Natural killer cell (primary cell): ENCODE data around the gene OPRD1. TPM values are rescaled to one million over a fixed set of nuclear protein-coding genes. Genes with fewer than 3 reads are reported as not detected.

Source experiments
- ATAC-seq, 3 donors: fragments of 150-1000 bp in 2 of 3; fragments of 200-7000 bp in 1 of 3; cut with Tn5 transposase; 1 replicate in 1 of 3; 2 replicates in 2 of 3; pipeline ENCODE4 v1.10.0; 2021; ENCODE audit warnings: mild to moderate bottlenecking in 2 of 3, moderate library complexity in 2 of 3
- DNase-seq, 2 donors: peaks; one replicate each; pipeline versions ENCODE4 v3.0.0 to v3.0.0-alpha.2; 2013 to 2021; ENCODE audit warnings: mixed read lengths in 1 of 2
- H3K27ac ChIP-seq: one replicate; pipeline ENCODE4 v1.5.1; 2013; ENCODE audit warnings: mild to moderate bottlenecking, low read length
- H3K27me3 ChIP-seq: one replicate; pipeline ENCODE4 v1.6.1; 2013; ENCODE audit warnings: low read length; ENCODE audit not compliant: control insufficient read depth, insufficient read depth
- H3K36me3 ChIP-seq: one replicate; pipeline ENCODE4 v1.6.1; 2013; ENCODE audit warnings: low read length; ENCODE audit not compliant: control insufficient read depth, insufficient read depth
- H3K4me1 ChIP-seq: one replicate; pipeline ENCODE4 v1.6.1; 2013; ENCODE audit warnings: low read length; ENCODE audit not compliant: control insufficient read depth, insufficient read depth
- H3K4me3 ChIP-seq: one replicate; pipeline ENCODE4 v1.5.1; 2013; ENCODE audit warnings: low read length
- H3K9me3 ChIP-seq: one replicate; pipeline ENCODE4 v1.6.1; 2013; ENCODE audit warnings: low read length; ENCODE audit not compliant: control insufficient read depth, insufficient read depth
- H3K27ac Mint-ChIP-seq, 2 donors: one replicate each; pipeline ENCODE4 v1.8.0; 2022; ENCODE audit warnings: mild to moderate bottlenecking in 2 of 2, mixed read lengths in 2 of 2, moderate library complexity in 1 of 2
- H3K27me3 Mint-ChIP-seq, 2 donors: one replicate each; pipeline ENCODE4 v1.8.0; 2022; ENCODE audit warnings: low read depth in 2 of 2, mixed read lengths in 2 of 2
- H3K36me3 Mint-ChIP-seq: one replicate; pipeline ENCODE4 v1.8.0; 2022; ENCODE audit warnings: mixed read lengths
- H3K4me1 Mint-ChIP-seq, 2 donors: one replicate each; pipeline ENCODE4 v1.8.0; 2022; ENCODE audit warnings: mixed read lengths in 2 of 2
- H3K4me3 Mint-ChIP-seq: one replicate; pipeline ENCODE4 v1.8.0; 2022; ENCODE audit warnings: mild to moderate bottlenecking, moderate library complexity, mixed read lengths
- H3K9me3 Mint-ChIP-seq, 2 donors: one replicate each; pipeline ENCODE4 v1.8.0; 2022; ENCODE audit warnings: mixed read lengths in 2 of 2
- CTCF ChIP-seq: fragments of 200-600 bp; IDR thresholded peaks from one replicate; pipeline ENCODE4 v1.8.0; 2022; ENCODE audit warnings: antibody characterized with exemption
- WGBS: methylation state at CpG from one replicate; pipeline ENCODE4 v1.1.7; 2013; ENCODE audit warnings: missing lambda C conversion rate; ENCODE audit not compliant: insufficient coverage; 5-methylcytosine and 5-hydroxymethylcytosine counted together
- intact Hi-C: fragments of 100-400 bp; cut with micrococcal nuclease; formaldehyde crosslinking; loops from one replicate; pipeline ENCODE4 v1.14.2; 2022
- total RNA-seq, 4 donors: library from RNA; stranded (reverse); fragments of 120-200 nt in 1 of 4; gene quantifications; one replicate each; pipeline versions ENCODE4 v1.2.3 to v1.2.4, GENCODE V29; 2013 to 2022

Gene OPRD1
- total RNA-seq, 3 donors from 2014 or later (not counting 1 experiment from before 2014, with no cell fraction given), result not detected

DNA sequence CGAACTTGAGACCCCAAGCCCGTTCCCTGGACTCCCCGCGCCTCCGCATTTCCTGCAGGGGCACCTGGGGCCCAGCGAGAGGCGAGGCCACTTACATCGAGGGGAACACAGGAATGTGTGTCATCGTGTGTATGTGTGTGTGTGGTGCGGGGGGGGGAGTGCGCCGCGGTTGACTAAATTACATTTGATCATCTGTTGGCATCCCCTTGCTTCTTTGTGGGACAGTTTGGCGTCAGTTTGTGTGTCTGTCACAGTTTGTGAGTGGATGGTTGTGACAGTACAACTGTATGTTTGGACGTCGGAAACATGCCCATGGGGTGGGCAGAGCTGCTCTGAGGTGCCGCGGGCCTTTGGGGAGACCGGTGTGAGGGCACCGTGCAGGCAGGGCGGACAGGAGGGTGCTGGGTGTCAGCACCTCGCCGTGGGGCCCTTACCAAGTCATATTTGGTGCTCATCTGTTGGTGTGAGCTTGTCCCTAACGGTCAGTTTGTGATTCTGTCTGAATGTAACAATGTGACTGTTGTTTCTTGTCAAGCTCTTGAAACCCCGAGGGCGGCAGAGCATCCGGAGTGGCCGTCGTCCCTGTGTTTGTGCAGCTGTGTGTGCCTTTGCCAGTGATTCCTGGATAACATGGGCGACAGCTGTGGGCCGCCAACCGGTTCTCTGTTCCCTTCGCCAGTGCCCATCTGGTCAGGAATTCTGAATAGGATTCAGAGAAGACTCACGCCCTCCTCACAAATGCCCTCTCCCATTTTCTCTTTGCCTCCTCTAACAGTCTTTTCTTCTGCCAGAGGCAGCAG lies 899 bp downstream of the OPRD1 start:
- no peak for TF ChIP-seq CTCF
- DNase-seq (no peak), ATAC-seq (no peak)
- H3K36me3 ChIP-seq, result no peaks in the 10 kb centered on the region
- H3K27ac ChIP-seq, result no peak overlapping the region
- Mint-ChIP-seq H3K4me3 (no peak overlapping the region), H3K27me3 (peaks cover 44 to 50% of the 10 kb centered on the region in 2 donors), H3K27ac (no peak overlapping the region), H3K4me1 (no peaks in the 10 kb centered on the region), H3K36me3 (no peaks in the 10 kb centered on the region), H3K9me3 (no peaks in the 10 kb centered on the region)
- WGBS, result 54% methylated on average over 34 of the region's 34 CpGs
- no peak overlapping the region for H3K4me3 ChIP-seq
- no peaks in the 10 kb centered on the region for H3K9me3 ChIP-seq
- H3K27me3 ChIP-seq, result peaks cover 13% of the 10 kb centered on the region
- intact Hi-C loops, result no loop called here
- no peaks in the 10 kb centered on the region for H3K4me1 ChIP-seq

DNA sequence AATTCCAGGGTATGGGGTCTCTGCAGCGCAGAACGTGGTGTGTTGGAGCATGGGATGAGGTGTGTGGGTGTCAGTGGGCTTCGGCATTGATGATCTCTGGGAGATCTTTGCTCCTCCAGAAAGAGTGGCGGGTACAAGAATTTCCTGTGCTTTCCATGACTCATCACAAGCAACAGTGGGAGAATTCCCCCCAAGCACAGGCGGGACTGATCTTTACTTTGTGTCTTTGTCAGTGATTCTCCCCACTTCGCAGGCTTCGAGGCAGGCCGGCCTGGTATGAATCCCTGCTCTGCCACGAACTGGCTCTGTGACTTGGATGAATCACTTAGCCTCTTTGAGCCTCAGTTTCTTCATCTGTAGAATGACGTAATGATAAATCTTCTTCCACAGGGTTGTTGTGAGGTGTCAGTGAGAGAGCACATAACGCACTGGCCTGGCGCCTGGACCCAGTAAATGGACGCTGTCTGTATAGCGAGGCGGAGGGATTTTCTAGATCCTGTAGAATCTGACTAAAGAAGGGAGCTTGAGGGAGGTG lies 2.0 kb downstream of the OPRD1 start:
- H3K4me1 Mint-ChIP-seq, result no peaks in the 10 kb centered on the region
- H3K36me3 Mint-ChIP-seq, result no peaks in the 10 kb centered on the region
- no peak for ATAC-seq
- WGBS, result 88% methylated on average over 15 of the region's 15 CpGs
- H3K9me3 Mint-ChIP-seq, result no peaks in the 10 kb centered on the region
- Histone ChIP-seq H3K27me3 (peaks cover 13% of the 10 kb centered on the region), H3K27ac (no peak overlapping the region), H3K4me3 (no peak overlapping the region), H3K4me1 (no peaks in the 10 kb centered on the region), H3K9me3 (no peaks in the 10 kb centered on the region), H3K36me3 (no peaks in the 10 kb centered on the region)
- no peak overlapping the region for H3K27ac Mint-ChIP-seq
- no peak overlapping the region for H3K4me3 Mint-ChIP-seq
- intact Hi-C loops, result no loop called here
- DNase-seq, result no peak
- TF ChIP-seq CTCF, result no peak
- H3K27me3 Mint-ChIP-seq, result peaks cover 44 to 50% of the 10 kb centered on the region in 2 donors

DNA sequence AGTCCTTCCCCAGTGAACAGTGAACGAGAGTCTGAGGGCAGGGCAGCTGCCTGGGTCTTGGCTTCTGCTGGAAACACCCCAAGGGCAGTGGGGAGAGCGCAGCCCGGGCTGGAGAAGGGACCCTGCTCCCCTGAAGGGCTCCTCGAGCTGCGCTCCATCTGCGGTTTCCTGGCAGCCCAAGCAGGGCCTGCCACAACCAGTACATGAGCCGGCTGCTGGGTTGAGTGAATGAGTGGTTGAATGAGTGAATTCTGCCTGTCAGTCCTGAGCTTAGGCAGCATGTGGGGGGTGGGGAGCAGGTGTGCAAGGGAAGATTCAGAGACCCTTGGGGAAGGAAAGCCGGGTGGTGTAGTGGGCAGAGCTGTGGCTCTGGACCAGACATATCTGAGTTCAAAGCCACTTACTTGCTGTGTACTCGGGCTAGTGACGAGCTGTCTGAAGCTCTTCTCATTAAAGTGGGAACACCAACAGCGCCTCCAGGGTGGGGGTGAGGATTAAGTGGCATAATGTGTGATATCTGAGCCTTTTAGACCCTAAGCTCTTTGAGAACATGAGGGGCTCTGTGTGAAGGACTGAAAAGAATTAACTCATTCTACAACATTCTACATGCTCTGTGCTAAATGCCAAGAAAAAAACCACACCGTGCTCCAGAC lies 3.7 kb downstream of the OPRD1 start:
- no peak overlapping the region for H3K4me3 ChIP-seq
- Mint-ChIP-seq H3K27me3 (peaks cover 34 to 42% of the 10 kb centered on the region in 2 donors), H3K4me3 (no peak overlapping the region), H3K27ac (no peak overlapping the region), H3K9me3 (no peaks in the 10 kb centered on the region), H3K36me3 (no peaks in the 10 kb centered on the region), H3K4me1 (no peaks in the 10 kb centered on the region)
- no peaks in the 10 kb centered on the region for H3K4me1 ChIP-seq
- WGBS, result 33% methylated on average over 12 of the region's 12 CpGs
- H3K27me3 ChIP-seq, result peaks cover 10% of the 10 kb centered on the region
- TF ChIP-seq CTCF, result no peak
- no peaks in the 10 kb centered on the region for H3K36me3 ChIP-seq
- no peak overlapping the region for H3K27ac ChIP-seq
- ATAC-seq (peak in 1 of 3 donors; percentile 22), DNase-seq (no peak)
- no peaks in the 10 kb centered on the region for H3K9me3 ChIP-seq
- intact Hi-C loops, result no loop called here
